OCI-LY7 (cell line): ENCODE data around the gene YWHAQ.

Source experiments
- EZH2phosphoT487 ChIP-seq: fragments of 200-600 bp; sonication (generic); IDR thresholded peaks from 2 replicates; pipeline ENCODE4 v1.6.1; 2018; ENCODE audit warnings: low read depth, borderline replicate concordance, mild to moderate bottlenecking, mixed run types, antibody characterized with exemption, low read length, moderate library complexity, mixed read lengths
- TF ChIP-seq, protein P1 (sequence below): fragments of 200-600 bp; sonication (generic); conservative IDR thresholded peaks from 2 replicates; pipeline ENCODE4 v1.5.1; 2014; ENCODE audit warnings: mild to moderate bottlenecking, antibody characterized with exemption, low read length, moderate library complexity, mixed read lengths

DNA sequence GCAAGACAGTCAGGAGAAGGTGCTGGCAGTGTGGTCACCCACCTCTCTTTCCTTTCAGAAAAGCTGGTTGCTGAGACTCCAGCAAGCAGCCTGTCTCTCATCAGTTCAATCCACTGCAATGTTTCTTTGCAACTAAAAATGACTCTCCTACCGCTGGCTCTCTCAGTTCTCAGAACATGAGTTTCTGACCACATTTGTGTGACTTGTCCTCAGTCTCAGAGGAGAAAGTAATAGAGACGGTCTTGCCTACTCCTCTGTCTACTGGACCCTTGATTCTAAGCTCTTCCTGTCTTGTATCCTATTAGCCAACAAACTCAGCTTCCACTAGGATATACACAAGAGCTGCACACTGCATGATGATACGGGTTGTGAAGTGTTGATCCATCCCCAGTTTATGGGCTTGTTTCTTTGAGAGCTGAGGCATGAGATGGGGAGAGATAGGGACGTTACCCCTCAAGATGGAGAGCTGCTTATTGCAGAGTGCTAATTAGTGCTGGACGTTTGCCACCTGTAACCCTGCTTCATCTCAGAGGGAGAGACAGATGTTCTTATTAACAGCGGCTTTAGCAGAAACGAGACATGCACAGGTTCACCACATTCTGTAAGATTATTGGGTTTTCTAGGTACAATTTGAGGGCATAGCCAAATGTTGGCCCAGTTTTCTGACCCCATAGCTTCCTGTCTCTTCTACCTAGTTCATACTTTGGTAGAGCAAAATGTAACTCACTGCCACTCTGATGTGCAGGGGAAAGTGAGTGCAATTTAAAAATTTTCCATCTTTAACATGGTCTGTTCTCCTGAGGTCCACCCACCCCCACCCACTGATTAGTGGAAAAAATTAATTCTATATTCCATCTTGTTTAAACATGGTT lies 32.4 kb upstream of the YWHAQ start:
- TF ChIP-seq, protein P1, sequence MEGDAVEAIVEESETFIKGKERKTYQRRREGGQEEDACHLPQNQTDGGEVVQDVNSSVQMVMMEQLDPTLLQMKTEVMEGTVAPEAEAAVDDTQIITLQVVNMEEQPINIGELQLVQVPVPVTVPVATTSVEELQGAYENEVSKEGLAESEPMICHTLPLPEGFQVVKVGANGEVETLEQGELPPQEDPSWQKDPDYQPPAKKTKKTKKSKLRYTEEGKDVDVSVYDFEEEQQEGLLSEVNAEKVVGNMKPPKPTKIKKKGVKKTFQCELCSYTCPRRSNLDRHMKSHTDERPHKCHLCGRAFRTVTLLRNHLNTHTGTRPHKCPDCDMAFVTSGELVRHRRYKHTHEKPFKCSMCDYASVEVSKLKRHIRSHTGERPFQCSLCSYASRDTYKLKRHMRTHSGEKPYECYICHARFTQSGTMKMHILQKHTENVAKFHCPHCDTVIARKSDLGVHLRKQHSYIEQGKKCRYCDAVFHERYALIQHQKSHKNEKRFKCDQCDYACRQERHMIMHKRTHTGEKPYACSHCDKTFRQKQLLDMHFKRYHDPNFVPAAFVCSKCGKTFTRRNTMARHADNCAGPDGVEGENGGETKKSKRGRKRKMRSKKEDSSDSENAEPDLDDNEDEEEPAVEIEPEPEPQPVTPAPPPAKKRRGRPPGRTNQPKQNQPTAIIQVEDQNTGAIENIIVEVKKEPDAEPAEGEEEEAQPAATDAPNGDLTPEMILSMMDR, result no peak
- no peak for TF ChIP-seq EZH2phosphoT487
